Effector CD8-positive, alpha-beta T cell (primary cell): ENCODE results near the gene CAMK4.
A peak's percentile ranks its signal among the peaks of the same experiment; 100 is the strongest.
"Not testable (repeated sequence)": the region's sequence is repeated elsewhere in the genome, so short reads cannot be mapped to it uniquely, and the experiment has no call there.

Experiments
- DNase-seq: peaks from one replicate; lab custom pipeline; 2025; lab: John Stamatoyannopoulos, UW

Gene CAMK4

DNA sequence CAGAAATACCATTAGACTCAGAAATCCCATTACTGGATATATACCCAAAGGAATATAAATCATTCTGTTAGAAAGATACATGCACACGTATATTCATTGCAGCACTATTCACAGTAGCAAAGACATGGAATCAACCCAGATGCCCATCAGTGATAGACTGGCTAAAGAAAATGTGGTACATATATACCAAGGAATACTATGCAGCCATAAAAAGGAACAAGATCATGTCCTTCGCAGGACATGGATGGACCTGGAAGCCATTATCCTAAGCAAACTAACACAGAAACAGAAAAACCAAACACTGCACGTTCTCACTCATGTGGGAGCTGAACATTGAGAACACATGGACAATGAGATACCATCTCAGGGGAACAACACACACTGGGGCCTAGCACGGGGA is 33.4 kb downstream of the CAMK4 start:
- not testable (repeated sequence) for DNase-seq

DNA sequence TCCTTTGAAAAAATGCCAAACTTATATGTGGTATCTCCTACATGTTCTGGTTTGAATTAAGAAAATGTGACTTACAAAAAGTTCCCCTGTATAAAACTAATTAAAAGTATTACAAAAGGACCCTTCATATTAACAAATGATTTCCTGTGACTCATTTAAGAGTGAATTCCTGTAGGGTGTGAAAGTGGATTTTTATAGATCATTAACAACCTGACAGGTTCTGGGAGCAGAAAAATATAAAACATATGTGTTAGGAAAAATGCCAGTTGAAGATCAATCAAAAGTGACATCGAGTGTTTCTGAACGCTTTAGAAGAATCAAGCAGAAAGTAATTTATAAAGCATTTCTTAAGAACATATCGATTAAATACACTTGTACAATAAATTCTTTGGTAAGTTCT is 35.5 kb downstream of the CAMK4 start:
- DNase-seq = no peak

DNA sequence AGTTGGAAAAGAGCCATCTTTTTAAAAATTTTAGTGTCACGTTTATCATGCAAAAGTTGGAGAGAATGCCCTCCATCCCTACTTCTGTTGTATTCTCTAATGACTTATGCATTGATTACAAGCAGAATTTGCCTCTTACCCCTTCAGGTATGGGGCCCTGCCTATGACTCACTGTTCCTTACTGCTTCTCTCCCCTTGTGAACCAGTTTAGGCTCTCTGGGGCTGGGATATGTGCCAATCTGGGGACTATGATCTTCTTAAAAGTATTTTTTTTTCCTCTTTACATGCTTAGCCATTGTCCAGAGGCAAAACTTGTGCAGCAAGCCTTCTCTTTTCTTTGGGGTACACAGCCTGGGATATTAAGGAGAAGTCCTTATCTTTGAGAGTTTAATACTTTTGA is 37.4 kb downstream of the CAMK4 start:
- no peak for DNase-seq

DNA sequence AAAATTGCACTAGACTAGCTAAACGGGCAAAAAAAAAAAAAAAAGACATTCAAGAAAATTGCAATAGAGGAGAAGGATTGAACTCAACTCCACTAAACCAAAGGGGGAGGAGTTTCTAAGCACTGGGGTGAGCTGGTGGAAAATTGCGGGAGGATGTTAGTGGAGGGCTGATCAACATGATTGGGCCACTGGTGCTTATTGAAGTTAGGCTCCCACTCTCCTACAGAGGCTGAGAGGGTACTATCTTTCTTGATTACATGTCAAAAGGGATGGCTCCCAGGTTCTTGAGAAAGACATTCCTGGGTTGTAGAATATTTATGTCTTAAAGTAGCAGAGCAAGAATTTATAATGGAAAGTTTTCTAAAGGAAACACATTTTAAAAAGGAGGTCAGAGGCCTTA is 38.0 kb downstream of the CAMK4 start:
- no peak for DNase-seq

DNA sequence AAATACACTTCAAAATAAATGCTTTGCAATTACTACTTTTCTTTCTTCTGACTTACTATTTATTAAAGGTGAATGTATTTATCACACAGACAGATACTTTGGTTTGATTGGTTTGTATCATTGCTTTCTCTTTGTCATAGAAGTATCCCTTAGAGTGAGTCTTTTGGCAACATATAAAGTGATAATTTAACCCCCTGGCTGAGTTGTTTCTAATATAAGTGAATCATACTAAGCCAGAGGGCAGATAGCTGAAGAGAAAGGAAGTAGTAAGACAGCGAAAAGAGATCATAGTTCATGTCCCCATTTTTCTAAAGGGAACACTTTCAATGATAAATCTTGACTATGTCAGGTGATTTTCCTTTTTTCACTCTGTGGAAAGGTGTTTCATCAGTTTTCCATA is 38.6 kb downstream of the CAMK4 start:
- DNase-seq = no peak

DNA sequence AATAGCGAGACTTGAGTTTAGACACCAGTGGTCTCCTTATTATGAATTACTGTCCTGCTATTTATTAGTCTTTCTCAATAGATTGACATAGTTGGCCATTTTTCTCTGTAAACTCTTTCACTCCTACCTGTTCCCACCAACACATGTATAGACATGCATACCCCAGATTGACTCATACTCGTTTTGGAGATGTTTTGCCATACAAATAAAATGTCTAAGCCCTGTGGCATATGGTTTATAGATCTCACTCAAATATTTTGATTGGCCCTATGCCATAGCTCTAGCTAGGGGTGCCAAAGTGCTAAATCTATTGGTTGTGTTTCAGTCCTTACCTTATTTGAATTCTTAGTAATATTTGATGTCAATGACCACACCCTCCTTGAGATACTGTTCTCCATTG is 42.3 kb downstream of the CAMK4 start:
- no peak for DNase-seq

DNA sequence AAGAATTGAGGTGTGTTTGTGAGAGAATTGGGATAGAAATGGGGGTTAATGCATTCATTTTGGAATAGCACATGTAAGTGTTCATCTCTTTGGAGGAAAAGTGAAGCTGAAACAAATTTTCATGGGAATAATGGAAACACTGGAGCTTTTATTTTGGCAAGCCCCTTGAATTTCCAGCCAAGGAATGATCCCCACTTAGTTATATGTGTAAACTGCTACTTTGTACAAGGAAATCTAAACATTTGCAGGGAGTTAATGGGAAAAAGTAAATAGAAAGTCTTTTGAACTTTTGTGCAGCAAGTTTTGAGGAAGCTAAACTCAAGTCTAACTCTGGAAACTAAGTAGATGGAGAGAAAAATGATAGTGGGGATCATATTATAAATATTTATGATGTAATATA is 44.1 kb downstream of the CAMK4 start:
- DNase-seq = no peak

DNA sequence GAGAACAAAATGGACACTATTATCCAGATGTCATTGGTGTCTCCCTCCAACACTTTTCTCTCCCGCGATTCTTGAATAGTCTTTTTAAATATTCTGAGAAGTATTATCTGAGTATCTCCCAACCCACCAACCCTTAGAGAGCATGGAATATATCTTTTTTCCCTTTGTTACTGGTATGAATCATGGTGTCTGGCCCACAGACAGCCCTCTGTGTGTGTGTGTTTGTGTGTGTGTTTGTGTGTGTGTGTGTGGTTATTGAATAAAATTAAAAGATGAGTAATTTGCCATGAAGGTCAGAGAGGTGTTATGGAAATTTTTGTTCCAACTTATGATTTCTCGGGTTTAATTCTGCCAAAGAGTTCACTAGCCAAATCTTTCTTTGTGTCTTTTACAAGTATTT is 47.7 kb downstream of the CAMK4 start:
- no peak for DNase-seq

DNA sequence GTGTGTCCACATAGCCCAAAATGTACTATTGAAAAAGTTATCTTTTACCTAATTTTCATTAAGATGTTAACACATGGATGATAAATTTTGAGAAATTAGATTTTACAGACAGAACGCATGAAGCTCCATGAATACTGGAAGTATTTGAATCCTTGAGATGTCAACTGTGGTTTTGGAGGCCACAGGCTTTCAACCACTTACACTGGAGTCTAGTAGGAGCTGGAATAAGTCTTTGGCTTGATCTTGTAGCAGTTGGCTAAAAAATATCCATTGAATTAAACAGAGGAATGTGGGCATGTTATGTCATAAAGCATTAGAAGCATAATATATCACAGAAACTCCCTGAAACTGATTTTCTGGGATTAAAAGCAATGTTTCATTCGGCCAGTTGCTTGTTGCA is 52.9 kb downstream of the CAMK4 start:
- no peak for DNase-seq

DNA sequence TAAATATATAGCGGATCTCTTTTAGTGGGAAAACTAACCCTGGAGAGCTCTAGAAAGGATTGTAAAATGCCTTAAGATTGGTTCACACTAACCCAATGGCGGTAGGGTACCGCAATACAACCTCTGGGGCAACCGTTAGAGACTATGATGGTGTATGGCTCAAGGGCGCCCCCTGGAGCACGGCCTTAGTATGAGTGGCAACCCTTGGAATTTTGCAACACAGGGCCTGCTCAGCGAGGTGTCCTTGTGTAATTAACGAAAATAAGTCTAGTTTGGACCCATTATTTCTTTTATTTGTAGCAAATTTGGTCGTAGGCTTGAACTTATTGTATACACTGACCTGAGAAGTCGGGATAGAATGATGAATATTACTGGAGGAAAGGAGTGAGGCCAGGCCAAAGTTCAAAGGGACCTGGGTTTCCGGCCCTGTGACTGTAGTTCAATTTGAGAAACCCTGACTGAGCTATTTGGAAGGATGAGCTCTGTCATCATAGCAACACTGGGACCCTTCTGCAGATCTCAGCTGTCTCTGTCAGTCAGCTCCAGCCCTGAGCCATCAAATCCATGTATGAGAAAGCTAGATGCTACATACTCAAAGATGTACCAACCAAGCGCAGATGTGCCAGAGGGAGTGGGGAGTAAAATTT is 54.8 kb downstream of the CAMK4 start:
- DNase-seq = peak; percentile 82

DNA sequence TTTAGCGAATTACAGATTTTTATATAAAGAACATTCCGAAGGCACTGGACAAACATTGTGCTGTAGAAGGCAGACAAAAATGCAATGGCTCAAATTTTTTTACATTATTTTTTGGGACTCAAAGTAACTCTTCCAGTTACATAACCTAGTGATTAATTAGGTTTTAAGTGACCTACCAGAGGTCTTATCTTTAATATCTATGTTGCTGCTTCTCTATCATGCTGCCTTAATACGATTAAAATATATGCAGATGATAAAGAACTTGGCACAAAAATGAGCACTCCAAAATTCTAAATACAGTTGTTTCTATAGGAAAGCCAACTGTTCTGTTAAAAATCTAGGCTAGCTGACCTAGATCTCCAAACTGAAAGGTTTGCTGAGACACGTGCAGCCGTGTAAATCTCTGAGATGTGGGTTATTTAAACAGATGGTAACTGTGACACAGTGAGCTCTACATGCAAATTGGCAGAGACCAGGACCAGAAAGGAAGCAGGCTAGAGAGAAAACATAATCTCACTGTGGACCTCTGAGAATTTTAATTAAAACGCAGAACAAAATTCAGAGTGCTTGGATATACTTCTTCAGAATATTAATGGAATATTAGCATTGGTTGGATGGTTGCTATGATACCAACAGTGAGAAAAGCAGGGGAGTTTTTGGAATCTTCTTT is 56.2 kb downstream of the CAMK4 start:
- no peak for DNase-seq

DNA sequence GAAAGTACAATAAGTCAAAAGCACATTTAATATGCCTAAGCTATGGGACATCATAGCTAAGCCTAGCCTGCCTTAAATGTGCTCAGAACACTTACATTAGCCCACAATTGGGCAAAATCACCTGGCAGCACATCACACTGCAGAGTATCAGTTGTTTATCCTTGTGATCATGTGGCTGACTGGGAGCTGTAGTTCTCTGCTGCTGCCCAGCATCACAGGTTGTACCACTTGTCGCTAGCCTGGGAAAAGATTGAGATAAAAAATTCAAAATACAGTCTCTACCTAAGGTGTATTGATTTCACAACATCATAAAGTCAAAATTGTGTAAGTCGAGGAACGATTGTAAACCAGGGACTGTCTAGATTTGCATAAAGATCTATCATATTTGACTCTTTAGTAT is 58.6 kb downstream of the CAMK4 start:
- no peak for DNase-seq

DNA sequence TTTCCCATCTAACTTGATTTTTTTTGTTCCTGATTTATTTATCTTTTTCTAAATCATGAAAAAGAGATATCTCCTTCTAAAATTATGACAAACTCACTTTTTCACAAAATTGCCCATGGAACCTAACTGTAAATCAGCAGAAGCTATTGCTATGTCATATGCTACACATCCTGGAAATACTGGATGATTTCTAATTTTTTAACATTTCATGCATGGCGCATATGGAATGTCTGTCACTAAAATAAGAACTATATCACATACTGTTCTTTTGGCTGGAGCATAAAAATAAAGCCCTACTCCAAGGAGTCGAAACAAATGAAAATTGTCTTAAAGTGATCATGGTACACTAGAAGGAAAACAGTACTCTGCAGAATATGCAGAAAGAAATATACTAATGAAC is 60.6 kb downstream of the CAMK4 start:
- DNase-seq = no peak

DNA sequence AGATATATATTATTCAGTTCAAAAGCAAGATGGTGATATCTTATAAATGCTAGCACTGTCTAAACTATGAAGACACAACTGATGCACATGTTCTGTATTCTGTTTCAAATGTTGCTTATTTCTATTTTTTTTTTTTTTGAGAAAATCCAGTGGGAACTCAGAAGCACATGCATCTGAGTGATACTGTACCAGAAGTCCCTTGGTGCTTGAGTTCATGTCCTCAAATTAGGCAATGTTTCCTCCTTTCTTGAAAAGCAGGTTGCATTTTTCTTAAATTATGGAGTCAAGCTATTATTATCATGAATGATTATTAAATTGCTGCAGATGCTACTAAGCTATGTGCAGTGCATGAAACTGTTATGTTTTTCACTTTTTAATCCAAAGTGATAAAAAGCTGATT is 70.4 kb downstream of the CAMK4 start:
- DNase-seq = no peak

DNA sequence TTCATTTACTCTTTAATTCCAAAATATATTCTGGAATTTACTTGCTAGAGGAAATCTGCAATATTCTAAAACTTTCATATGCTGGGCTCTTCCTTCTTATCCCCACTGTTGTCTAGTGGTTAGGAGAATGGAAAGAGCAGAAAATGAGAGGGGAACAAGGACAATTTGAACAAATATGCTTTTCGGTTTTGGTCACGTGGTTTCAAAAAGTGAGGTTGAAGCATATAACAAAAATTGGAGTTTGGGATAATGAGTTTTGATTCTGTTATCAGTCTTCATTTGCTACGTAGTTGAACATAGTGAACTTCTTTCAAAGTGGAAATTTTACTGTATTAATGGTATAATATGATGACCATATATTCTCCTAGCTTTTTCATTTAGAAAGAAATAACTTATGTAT is 71.5 kb downstream of the CAMK4 start:
- DNase-seq = no peak

DNA sequence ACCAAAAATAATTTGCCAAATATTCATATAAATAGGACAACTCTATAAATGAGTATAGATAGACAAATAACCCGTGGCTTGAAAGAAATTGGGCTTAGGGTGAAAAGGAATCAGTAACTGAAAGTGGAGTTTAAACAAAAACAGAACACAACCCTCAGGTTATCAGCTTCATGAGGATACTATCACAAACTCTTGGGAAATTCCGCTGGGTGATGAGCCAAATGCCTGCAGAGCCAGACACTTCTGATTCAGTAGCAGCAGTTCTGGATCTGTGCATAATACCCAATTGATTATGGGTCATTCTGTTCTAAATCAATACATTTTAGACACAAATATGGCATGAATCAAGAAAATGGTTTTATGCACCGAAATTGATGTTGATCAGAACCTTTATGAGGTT is 72.4 kb downstream of the CAMK4 start:
- DNase-seq = no peak

DNA sequence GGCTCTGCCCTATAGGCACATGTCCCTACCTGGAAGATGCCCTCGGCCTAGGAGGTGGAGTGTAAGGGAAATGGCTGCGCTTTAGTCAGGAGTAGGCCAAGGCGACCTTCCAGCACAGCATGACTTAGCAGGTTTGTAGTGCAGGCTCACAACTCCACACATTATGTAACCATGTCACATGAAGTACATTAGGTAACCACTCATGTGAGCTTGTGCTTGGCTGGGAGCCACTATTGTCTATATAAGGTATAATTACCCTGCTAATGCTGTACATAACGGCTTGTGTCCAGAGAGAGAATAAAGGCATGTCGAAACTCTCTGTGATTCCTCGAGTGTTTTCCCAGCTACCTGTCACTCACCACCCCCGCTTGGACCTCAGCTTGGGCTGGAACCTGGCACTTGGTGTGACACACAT is 74.9 kb downstream of the CAMK4 start:
- no peak for DNase-seq

DNA sequence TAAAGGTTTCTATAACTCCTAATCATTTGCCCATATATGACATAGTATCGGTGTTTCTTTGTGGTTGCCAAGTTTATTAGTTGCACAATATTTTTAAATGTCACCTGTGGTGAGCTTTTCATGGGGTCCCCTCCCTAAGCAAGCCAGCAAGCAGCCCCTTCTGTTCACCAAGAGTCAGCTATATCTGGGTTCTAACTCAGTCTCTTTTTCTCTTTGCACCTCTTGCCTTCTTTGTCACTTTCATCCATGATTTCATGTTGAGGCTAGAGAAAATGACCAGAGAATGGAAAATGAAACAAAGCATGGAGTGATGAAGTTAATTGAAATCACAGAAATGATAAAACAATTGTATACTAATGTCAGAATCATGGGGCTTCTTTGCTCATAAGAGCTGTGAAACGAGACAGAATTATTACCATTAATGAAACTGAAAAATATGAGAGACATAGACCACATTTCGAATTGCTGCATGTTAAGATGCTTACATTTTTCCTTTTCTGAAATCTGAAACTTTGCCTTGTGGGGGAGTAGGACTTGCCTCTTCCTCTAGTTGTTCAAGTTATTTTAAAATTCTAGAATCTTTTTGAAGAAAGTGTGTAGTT is 75.7 kb downstream of the CAMK4 start:
- no peak for DNase-seq

DNA sequence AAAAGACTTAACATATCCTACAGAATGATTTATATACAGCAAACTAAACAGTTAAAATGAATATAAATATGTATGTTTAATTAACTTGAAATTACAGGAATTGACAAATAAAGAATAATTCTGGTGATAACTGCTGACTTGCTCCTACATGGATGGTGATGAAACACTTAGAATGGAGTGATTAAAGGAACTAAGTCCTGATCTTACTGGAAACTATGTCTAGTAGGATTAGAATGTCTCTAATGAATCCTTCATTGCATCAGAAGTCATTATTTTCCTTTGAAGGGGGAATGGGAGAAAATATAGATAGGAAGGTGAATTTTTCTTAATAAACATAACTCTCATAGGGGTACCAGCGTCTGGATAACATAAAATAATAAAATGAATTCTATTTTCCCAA is 77.1 kb downstream of the CAMK4 start:
- no peak for DNase-seq

DNA sequence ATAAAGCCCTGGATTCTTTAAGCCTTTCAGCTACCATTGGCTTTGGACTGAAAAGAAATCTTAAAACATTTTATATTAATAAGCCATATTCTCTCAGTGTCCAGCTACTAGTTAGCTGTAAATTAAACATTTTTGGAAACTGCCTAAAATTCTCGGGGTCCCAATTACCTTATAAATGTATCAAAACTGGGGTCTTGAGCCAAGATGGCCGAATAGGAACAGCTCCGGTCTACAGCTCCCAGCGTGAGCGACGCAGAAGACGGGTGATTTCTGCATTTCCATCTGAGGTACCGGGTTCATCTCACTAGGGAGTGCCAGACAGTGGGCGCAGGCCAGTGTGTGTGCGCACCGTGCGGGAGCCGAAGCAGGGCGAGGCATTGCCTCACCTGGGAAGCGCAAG is 77.9 kb downstream of the CAMK4 start:
- not testable (repeated sequence) for DNase-seq

DNA sequence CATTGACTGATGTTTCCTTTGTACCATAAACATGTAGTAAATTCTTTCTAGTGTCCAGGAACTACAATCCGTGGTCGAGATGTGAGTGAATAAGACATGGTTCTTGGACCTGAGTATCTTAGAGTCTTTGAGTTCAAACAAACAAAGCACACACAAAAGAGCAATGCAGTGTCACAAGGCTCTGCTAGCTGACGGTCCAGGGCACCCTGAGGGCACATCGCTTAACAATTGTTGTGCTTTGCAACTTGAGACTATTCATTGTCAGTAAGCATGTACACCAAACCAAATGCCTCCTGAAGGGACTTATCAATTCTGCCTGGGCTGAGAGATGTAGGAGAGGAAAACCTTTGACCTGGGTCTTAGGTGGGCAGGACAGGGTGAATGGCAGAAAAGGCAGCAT is 84.8 kb downstream of the CAMK4 start:
- DNase-seq = no peak

DNA sequence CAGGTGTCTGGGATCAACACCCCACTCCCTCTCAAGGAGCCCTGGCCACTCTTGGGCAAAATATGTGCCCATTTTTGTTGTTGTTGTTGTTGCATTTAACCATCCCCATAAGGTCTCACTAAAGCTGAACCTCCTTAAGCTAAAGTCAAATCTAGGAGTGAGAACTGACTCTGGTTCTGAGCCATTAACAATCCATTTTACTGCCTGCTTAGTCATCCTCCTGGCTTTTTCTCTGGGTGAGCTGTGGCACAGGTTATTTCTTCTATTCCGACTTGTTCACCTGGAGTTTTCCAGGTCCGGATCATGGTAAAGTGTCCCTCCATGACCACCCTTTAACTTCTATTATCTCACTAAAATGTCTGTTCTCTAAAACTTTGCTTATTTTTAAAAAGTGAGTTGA is 85.2 kb downstream of the CAMK4 start:
- no peak for DNase-seq

DNA sequence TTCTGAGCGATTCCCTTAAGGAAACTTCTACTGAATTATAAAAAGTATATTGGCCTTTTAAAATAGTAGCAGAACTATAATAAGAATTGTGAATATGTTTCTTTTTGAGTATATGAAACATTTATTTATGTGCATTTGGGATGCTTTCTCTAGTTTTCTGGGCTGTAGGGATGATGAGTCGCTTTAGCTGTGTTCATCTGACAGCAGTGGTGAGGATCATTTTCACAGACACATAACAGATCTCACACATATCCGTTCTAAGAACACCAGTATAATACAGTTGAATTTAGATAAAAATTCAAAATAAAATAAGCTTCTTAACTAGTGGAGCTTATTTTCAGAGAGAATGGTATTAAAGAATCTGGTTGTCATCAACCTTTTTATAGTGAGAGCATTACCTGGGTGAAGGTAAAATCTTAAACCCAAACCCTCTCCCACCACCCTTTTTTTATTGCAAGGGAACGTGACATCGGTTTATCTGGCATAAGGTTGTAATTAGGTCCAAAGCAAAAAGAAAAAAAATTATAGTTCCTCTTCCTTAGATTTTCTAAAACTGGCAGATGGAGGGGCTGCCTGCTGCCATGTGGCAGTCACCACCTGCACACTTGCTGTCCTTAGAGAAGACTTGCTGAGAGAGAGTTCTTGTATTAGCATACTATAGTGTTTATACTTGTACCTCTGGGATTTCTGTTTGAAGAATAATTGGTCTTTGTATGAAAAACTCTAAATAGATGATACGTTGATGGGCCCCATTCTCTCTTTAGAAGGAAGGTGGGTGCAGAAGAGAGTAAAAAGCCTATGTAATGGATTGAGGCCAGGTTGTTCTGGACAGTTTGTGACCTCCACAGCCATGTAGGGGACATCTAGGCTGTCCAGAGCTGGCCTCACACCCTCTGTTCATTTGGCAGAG is 86.8 kb downstream of the CAMK4 start:
- DNase-seq = no peak
